Stimulated activated CD4-positive, alpha-beta T cell treated with anti-CD3 and anti-CD28 coated beads, Interleukin-2, amount 100 ng/mL, for 4 hours (primary cell): Measurements from ENCODE around the gene OTOA.
"Not testable (repeated sequence)": the region's sequence is repeated elsewhere in the genome, so short reads cannot be mapped to it uniquely, and the experiment has no call there.

Experiments used
- DNase-seq: peaks from one replicate; pipeline ENCODE4 v3.0.0-alpha.2; 2020; ENCODE audit warnings: low read depth

Gene OTOA

DNA sequence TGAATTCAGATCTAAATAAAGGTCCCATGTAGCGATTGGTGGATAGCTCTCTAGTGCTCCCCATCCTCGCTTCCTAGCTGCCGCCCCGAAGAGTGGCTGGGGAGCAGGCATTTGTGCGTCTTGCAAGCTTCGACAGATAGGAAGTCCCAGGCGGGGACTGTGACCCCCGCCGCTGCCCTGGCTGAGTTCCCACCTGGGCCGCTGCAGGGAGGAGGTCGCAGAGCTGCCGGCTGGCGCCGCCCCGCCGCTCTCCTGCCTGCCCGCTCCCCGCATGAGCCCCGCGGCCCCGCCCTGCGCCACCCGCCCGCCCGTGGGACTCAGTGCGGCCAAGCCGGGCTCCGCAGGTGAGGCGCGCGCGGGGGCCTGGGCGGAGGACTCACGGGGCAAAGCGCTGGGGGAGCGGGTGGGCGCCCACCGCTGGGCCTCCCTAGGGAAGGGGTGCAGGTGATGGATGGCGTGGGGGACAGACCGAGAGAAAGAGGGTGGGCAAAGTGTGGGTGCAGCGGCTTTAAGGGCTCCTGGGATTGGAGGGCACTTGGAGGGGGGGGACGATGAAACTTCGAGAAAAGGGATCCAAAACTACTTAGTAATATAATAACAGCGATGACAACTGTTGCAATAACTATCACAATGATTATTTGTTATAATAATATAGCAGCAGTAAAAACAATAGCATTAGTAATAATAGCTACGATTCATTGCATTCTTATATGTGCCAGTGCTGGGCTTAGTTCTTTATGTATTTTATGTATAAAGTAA lies at the start of gene OTOA:
Gene OTOA (plus strand): TSS at position 80 of the 759 bp plus-strand sequence. CDS start 14,547 bp downstream, outside the sequence.
- DNase-seq = no peak

DNA sequence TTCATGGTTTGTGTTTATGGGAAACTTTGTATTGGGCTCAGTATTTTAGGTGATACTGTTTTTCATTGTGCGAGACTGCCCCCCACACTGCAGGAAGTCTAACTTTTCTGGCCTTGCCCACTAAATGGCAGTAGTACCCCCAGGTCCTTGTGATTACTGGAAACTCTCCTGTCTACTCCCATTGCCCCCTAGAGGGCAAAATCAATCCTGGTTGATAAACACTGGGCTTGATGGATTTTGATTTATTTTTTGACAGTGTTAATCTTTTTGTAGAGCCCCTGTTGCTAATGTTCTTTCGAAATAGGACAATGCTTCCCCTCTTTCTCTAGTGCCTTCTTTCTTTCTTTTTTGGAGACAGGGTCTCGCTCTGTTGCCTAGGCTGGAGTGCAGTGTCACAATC lies 48.9 kb upstream of the OTOA start:
- no peak for DNase-seq

DNA sequence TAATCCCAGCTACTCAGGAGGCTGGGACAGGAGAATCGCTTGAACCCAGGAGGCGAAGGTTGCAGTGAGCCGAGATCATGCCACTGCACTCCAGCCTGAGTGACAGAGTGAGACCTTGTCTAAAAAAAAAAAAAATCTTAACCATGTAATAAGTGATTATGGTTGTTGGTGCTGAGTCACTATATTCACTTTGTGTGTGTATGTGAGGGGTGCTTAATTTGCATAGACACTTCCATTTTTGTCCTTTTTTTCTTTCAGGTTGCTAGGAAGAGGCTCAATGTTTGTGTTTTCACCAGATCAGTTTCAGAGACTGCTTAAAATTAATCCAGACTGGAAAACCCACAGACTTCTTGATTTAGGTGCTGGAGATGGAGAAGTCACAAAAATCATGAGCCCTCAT lies 46.2 kb upstream of the OTOA start:
- DNase-seq = no peak

DNA sequence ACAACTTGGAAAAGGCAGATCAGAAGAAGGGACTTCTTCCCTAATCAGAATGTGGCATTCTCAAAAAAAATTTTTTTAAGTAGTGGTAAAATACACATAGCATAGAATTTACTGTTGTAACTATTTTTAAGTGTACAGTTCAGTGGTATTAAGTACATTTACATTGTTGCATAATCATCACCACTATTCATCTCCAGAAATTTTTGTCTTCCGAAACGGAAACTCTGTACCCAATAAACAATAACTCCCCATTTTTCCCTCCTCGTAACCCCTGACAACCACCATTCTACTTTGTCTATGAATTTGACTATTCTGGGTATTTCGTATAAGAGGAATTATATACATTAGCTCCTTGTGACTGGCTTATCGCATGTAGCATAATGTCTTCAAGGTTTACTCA lies 45.5 kb upstream of the OTOA start:
- DNase-seq = no peak

DNA sequence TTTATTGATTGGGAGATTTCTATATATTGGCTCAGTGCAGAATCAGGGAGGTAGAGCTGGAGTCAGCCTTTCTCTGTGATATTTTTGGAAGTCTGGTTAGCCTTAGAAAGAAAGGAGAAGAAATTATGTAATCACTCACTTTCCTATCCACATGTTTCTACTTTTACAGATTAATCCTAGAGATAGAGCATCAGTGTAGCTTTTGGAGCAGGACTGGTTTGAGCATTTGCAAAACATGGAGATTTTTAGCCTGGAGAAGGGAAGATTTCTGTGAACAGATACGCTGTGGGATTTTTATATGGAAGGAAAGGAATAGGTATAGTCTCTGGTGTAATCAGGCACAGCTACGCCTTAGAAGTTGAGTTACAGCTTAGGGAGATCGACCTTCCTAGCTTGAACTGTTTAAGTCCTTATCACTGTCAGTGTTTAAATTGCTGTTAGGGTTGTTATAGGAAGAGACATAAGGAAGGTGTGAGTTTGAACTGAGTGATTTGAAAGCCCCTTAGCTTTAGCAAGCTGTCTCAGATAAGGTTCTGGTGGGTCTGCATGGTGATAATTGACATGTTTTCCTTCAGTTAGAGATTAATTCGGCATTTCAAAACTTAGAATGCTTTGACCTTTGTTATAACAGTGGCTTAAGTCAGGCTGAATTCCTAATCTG lies 43.9 kb upstream of the OTOA start:
- DNase-seq = no peak

DNA sequence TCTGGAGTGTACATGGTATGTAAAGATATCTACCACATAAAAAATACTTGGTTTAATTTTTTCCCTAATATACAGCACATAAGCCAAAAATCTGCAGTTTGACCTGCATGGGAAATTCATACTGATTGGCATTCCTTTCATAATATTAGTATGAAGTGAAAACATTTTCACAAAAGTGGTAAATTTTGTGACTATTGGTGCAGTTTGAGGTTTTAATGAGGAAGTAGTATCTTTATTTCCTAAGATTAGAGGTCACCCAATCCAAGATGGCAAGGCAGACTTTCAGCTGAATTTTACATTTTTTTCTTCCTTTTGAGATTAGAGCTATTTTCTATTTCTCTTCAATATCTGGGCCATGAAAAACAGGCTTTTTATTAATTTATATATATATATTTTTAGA lies 43.2 kb upstream of the OTOA start:
- DNase-seq = no peak

DNA sequence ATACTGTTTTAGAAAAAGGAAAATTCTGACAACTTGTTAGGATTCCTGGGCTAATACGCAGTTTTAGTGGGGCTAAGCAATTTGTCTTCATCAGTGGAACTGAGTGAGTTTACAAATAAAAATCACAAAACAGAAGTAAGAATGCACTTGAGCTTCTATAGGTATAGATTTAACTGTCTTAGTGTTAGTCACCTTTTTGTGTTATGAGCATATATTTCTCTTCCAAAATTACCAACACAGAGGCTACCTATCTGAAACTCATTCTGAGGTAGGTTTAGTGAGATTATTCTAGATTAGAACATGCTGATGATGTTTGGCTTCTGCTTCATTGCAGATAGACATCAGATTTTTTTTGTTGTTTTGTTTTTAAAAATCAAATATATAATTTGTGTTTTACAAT lies 41.2 kb upstream of the OTOA start:
- no peak for DNase-seq

DNA sequence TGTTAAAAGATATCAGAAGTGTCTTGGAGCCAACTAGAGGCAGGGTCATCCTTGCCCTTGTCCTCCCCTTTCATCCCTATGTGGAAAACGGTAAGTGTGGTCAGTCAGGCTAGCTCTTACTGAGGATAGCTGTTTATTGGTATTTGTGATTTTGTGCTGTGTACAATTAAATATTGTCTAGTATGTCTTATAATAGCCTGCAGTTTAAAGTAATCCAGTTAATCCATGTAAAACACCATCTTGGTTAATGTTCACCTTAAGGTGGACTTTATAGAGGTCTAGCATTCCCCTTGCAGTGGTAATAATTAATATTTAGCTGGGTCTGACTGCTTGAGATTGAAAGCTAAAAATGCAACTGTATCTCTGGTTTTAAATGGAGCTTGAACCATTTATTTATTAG lies 38.7 kb upstream of the OTOA start:
- DNase-seq = no peak

DNA sequence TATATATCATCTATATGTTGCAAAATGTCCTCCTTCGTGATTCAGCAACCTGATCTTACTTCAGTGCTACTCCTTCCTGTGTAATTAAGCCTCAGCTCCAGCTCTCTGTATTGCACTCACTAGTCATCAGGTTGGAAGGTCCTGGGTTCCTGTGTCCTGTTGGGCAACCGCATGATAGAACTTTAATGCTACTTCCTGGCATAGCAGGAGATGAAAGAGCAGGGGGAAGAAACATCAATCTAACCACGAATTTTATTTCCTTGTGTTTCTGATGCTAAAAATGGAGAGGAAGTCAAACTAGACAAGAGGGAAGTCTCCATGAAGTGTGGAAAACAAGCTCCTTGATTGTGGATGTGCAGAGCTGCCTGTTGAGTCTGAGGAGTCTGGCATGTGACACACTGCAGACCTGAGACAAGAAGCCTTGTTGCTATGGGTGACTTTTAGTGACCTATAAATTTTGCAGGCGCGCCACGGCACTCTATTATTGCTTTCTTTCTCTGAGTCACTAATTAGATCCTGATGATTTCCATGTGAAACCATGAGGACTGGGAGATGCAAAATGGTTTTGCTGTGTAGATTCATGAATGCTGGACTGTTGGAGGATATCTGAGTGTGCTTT lies 37.0 kb upstream of the OTOA start:
- DNase-seq = no peak

DNA sequence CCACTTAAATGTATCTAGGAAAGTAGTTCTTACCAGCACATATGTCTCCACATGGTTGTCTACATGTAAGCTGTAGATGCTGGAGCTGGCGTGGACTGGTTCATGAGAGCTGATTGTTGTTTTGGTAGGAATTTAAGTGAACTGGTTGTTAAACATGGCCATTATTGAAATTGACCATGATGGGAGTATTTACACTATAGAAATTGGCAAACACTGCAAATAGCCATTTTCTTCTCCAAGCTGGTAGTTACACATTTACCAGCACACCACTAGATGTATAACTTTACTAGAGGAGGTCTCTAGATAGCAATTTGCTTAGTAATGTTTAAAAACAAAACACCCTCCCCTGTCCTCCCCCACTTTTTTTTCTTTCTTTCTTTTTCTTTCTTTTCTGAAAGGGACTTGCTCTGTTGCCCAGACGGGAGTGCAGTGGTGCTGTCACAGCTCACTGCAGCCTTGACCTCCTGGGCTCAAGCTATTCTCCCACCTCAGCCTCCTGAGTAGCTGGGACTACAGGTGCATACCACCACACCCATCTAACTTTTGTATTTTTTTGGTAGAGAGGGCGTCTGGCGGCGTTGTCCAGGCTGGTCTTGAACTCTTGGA lies 35.5 kb upstream of the OTOA start:
- DNase-seq = no peak

DNA sequence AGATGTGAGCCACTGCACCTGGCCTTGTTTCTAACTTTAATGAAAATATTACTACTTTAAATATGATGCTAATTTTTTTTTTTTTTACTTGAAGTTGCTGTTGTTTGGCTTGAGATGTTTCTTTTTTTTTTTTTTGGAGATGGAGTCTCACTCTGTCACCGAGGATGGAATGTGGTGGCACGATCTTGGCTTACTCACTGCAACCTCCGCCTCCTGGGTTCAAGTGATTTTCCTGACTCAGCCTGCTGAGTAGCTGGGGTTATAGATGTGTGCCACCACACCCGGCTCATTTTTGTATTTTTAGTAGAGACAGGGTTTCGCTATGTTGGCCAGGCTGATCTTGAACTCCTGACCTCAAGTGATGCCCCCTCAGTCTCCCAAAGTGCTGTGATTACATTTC lies 35.0 kb upstream of the OTOA start:
- DNase-seq = no peak

DNA sequence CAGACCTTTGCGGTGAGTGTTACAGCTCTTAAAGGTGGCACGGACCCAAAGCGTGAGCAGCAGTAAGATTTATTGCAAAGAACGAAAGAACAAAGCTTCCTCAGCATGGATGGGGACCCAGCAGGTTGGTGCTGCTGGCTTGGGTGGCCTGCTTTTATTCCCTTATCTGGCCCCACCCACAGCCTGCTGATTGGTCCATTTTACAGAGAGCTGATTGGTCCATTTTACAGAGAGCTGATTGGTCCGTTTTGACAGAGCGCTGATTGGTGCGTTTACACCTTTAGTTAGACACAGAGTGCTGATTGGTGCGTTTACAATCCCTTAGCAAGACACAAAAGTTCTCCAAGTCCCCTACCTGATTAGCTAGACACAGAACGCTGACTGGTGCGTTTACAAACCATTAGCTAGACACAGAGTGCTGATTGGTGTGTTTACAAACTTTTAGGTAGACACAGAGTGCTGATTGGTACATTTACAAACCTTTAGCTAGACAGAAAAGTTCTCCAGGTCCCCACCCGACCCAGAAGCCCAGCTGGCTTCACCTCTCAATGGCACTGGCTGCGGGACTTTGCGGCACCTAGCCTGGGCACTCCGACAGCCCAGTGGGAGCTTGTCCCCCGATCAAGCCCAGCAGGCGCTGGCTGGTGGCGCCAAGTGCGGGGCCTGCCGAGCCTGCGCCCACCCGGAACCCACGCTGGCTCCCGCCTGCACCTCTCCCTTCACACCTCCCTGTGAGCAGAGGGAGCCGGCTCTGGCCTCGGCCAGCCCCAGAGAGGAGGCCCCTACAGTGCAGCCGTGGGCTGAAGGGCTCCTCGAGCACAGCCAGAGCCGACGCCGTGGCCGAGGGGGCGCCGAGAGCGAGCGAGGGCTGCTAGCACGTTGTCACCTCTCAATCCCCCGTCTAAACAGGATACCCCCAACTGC lies 33.9 kb upstream of the OTOA start:
- not testable (repeated sequence) for DNase-seq

DNA sequence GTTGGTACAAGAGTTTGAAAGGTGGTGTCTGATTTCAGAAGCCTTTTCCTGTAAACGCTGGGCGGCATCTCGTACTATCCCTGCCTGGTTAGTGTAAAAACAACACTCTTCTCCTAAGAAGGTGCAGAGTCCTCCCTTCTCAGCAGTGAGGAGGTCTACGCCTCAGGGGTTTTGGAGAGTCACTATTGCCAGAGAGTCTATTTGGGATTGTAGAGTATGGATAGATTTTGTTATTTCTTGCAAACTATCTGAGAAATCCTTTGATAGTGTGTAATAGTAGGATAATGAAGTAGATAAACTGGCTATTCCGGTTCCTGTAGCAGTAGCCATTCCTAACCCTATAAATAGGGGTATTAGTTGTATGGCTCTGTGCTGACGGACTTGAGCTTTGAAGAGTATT lies 32.9 kb upstream of the OTOA start:
- DNase-seq = not testable (repeated sequence)

DNA sequence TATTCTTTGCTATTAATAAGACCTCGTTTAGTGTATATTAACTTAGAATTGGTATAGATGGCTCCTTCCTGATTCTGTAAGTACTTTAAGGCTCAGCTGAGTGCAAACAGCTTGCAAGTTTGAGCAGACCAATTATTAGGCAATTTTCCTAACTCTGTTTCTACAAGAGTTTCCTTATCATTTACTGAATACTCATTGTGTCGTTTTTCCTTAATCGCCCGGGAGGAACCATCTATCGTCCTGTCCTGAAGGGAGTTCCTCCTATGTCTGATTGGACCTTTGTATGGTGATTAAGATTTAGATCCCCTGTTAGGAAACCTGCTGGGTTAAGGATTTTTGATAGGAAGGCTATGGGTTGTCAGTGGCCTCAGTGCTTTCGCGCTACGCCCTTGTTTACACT lies 32.4 kb upstream of the OTOA start:
- DNase-seq = not testable (repeated sequence)

DNA sequence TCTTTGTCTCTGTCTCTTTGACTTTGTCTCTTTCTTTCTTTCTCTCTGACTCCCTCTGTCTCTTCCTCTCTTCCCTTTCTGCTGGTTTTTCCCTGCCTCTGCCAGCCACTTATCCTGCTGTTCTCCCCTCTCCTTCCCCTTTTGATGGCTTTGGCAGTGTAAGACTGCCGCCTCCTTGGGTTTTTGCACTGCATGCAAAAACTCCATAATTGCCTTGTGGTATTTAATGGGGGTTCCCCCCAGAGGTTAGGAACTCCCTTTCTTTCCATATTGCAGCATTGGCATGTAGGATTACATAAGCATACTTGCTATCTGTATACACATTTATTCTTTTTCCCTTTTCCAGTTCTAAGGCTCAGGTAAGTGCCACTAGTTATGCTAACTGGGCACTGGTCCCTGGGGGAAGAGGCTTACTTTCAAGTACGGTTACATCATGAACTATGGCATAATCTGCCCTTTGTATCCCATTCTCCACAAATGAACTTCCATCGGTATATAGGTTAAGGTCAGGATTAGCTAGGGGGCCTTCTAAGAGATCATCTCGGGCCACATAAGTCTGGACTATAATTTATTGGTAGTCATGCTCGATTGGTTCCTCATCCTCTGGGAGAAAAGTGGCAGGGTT lies 31.7 kb upstream of the OTOA start:
- DNase-seq = not testable (repeated sequence)

DNA sequence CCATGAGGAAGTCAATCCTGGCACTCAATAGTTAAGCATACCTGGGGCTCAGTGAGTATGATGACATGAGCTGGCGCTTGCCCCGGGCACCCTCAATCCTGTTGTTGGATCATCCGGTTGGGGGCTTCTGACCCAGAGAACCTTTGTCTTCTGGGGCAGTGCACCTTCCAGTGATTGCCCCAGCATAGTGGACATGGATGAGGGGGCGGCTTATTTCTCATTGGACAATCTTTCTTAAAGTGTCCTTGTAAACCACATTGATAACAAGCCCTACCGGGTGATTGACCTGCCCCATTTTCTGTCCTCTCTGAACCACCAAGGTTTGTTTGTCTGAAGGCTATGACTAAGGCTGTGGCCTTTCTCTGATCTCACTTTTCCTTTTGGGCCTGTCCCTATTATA lies 29.6 kb upstream of the OTOA start:
- DNase-seq = no peak

DNA sequence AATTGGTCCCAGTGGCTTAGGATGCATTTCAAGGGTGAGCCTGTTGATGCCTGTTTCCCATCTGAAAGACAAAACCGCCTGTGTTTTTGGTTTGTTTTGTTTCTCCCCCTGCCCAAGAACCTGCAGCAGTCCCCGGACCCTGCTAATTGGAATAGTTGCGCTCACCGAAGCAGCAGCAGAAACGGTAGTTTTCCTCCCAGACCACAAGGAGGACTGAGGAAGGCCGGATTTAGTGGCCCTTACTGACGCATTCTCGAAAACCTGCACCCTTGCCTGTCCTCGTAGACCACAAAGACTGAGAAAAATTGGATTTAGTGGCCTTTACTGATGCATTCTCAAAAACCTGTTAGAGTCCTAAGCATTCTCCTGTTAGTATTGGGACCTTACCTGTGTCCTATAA lies 28.1 kb upstream of the OTOA start:
- DNase-seq = not testable (repeated sequence)

DNA sequence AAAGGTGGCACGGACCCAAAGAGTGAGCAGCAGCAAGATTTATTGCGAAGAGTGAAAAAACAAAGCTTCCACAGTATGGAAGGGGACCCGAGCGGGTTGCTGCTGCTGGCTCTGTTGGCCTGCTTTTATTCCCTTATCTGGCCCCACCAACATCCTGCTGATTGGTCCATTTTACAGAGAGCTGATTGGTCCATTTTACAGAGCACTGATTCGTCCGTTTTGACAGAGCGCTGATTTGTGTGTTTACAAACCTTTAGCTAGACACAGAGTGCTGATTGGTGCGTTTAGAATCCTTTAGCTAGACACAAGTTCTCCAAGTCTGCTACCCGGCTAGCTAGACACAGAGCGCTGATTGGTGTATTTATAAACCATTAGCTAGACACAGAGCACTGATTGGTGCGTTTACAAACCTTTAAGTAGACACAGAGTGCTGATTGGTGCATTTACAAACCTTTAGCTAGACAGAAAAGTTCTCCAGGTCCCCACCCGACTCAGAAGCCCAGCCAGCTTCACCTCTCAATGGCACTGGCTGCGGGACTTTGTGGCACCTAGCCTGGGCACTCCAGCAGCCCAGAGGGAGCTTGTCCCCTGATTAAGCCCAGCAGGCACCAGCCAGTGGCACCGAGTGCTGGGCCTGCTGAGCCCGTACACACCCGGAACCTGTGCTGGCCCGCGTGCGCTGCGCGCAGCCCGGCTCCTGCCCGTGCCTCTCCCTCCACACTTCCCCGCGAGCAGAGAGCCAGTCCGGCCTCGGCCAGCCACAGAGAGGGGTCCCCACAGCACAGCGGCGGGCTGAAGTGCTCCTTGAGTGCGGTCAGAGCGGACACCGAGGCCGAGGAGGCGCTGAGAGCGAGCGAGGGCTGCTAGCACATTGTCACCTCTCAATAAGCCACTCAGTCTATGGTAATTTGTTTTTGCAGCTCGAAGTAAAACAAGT lies 26.5 kb upstream of the OTOA start:
- DNase-seq = no peak

DNA sequence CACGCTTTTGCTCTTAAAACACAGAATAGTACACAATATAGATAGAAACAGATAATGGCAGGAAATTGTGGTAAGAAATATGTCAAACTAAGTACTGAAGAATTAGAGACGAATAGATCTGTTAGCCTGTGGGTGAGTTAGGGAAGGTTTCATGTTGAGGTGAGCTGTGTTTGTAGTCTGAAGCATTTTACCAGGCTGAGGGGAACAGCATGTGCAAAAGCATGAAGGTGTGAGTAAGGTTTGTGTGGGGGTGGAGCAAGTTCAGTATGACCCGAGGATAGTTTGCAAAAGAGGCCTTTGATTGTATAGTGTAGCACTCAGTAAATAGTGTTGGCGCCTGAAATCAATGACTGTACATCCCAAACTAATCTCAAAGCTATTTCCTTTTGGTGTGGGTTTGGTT lies 25.2 kb upstream of the OTOA start:
- peak; percentile 23 for DNase-seq

DNA sequence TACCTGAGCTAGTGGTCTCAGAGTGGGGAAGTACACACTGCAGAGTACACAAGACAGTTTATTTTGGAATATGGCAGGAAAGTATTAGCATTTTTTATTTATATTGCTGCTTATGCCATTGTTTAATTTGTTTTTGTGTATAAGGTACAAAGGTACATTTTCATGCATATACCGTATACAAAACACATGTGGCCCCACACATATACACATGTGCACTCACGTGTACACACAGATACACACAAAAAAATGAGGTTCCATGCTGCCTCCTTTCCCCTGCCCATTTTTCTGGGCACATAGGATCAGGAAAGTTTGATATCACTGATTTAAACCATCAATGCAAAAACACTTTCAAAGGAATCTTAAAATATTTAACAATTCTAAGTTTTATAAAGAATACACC lies 24.3 kb upstream of the OTOA start:
- DNase-seq = no peak
